HG02623 (cell line): Measurements from ENCODE around the gene KCMF1.

Experiments used
- ATAC-seq: cut with Tn5 transposase; IDR thresholded peaks from one replicate; pipeline ENCODE4 v1.9.1; 2021; ENCODE audit warnings: moderate library complexity; ENCODE audit not compliant: unreplicated experiment

Gene KCMF1

GRCh38 chr2:84980263-84980983 lies 9.5 kb downstream of the KCMF1 start:
- ATAC-seq, result no peak

GRCh38 chr2:84986018-84986417 lies 15.1 kb downstream of the KCMF1 start:
- ATAC-seq, result no peak

DNA sequence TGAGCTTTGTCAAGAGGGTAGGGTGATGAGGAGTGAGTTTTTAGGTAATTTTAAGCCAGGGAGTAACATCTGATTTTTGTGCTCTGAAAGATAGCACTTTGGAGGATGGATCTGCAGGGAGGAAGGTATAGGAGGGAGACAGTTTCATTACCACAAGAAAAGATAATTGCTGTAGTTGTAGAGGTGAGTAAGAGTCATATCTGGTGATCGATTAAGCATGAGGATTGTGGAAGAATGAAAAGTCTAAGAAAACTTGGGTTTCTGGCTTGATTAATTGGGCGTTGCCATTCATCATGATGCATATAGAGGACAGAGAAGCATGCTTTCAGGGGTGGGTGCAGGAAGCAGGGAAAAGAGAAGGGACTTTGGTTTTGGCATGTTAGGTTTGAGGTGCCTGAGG lies 18.5 kb downstream of the KCMF1 start:
- no peak for ATAC-seq

DNA sequence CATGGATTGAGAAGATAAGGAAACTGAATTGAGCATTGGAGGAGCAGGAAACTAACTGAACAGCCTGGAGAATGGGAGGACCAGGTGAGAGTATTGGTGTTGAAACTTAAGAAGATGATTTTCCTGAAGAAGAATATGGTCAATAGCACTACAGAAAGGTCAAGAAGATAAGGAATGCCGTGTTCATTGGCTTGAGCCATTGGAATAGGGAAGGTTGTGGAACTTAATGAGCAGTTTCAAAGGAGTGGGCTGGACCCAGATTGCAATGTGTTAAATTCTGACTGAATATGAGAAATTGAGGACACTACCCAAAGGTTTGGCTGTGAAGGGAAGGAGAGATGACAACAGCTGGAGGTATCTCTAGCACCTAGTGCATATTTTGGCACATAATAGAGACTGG lies 19.0 kb downstream of the KCMF1 start:
- ATAC-seq, result no peak

DNA sequence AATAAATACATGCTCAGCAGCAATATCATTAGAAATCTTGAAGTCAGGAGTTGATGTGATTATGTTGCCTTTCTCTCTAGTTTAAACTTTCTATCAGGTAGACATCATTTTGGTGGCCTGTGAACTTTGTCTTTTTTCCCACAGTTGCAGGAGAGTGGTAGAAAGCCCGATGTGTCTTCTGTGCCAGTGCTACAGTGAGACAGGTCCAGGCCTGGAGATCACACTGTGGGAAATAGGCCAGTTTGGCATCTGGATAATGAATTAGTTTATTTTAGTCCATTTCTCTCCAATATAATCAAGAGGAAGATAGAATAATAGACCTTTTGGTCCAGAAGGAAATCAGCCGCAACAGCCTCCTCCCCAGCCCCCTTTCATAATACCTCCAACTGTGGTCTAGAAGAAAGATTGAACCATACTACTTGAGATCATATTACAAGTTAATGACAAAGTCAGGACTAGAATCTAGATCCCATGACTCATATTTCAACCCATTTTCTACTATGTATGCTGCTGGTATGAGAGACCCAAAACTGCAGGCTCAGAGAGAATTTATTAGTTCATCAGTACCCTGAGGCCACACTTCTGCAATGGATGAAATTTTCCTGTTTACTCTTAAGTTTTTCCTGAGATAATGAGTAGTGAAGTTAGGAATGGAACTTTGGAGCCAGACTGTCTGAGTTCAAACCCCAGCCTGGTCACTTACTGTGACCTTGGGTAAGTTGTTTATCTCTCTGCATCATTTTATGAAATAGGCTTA lies 20.6 kb downstream of the KCMF1 start:
- ATAC-seq, result no peak

DNA sequence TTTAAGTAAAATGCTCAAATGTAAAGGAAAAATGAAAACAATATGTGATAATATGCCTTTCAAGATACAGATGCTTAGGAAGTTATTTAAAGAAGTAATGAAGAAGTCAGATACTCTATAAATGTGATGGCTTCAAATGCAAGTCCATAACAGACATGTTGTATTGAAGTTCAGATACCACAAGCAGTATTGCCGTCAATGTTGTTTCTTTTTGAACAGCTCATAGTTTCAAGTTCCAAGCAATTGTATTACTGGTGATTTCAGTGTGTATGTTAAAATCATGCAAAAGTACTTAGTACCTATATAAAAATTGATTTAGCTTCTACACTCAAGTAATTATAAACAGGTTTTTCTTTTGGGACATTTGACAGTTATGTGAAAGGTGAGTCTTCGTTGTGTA lies 24.9 kb downstream of the KCMF1 start:
- no peak for ATAC-seq

DNA sequence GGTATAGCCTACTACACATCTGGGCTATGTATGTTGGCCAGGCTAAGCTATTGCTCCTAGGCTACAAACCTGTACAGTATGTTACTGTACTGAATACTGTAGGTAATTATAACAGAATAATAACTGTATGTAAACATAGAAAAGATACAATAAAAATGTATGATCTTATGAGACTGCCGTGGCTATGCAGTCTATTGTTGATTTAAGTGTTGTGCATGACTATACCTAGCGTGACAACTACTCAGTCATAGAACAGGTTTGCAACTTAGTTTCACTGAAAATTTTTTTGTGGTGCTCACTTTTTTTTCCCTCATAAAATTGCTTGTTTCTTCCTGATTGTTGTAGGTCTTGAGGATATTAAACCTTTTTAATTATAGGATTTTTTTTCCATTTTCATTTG lies 25.9 kb downstream of the KCMF1 start:
- no peak for ATAC-seq

- no peak for ATAC-seq
These were observed 28.6 kb downstream of the KCMF1 start for GRCh38 chr2:84999553-84999955.

DNA sequence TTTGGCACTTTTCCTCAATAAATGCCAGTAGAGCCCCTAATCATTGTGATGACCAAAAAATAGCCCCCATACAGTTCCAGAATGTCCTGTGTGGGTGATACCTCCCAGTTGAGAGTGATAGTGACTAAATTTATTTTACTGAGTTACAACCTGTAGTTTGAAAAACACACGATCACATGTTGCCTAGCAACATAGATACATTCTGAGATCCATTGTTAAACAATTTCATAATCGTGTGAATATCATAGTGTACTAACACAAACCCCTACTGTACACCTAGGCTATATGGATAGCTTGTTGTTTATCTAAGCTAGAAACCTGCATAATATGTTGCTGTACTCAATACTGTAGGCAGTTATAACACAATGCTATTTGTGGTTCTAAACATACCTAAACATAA lies 30.6 kb downstream of the KCMF1 start:
- ATAC-seq, result no peak

- no peak for ATAC-seq
These were observed 31.6 kb downstream of the KCMF1 start for GRCh38 chr2:85002534-85002933.

GRCh38 chr2:85008252-85008651 lies 37.3 kb downstream of the KCMF1 start:
- ATAC-seq, result no peak

DNA sequence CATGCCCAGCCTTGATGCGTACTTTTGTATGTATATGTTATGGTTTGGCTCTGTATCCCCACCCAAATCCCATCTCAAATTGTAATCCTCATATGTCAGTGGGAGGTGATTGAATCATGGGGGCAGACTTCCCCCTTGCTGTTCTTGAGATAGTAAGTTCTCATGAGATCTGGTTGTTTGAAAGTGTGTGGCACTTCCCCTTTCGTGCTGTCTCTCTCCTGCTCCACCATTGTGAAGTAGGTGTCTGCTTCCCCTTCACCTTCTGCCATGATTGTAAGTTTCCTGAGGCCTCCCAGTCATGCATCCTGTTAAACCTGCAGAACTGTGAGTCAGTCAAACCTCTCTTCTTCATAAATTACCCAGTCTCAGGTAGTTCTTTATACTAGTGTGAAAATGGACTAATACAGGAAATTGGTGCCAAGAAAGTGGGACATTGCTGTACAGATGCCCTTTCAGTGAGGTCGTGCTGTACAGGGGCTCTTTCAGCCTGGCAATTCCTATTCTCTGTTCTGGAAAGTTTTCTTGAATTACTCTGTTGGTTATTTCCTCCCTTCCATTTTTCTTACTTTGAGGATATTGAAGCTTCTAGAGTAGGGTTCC lies 38.2 kb downstream of the KCMF1 start:
- no peak for ATAC-seq

DNA sequence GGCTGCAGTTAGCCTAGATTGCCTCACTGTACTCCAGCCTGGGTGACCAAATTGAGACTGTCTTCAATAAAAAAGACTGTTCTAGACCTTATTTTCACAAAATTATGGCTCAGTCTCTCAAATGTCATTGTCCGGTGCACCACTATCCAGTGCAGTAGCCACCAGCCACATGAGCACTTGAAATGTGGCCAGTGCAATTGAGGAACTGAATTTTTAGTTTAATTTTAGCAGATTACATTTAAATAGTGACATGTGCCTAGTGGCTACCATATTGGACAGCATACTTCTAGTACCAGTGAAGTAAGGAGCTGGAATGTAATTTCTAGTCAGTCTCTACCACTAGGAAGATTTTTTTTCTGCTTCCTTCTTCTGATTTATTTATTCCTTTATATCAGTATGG lies 39.4 kb downstream of the KCMF1 start:
- ATAC-seq, result no peak

- no peak for ATAC-seq
These were observed 40.1 kb downstream of the KCMF1 start for GRCh38 chr2:85011098-85011497.

DNA sequence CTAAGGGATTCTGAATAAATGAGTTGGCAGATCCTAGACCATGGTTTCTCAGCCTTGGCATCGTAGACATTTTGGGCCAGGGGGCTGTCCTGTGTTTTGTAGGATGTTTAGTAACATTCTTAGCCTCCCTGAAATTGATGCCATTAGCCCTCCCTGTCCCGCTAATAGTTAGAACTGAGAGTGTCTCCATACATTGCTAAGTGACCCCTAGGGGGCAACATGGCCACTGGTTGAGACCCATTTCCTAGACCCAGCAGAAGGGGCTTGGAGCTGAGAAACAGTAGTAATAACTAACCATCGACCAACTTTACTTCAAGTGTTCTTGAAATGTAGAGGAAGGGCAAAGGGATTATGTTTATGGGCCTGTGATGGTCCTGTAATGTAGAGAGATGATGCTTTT lies 40.8 kb downstream of the KCMF1 start:
- ATAC-seq, result no peak

DNA sequence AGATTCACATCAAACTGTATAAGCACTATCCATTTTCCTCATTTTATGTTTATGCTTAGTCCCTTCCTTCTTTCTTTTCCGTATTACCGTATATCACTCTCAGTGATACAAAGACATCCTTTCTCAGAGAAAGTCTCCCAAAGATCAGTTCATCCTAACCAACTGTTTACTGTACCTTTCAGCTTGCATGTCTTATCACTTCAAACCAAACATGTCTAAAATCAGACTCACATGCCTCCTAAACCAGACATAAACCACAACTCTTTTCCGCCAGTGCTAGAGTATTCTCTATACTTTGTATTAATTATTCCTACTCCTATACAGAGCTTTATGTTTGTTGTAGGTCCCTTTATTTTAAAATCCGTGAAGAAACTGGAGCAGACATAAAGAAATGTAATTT lies 41.5 kb downstream of the KCMF1 start:
- ATAC-seq, result no peak

DNA sequence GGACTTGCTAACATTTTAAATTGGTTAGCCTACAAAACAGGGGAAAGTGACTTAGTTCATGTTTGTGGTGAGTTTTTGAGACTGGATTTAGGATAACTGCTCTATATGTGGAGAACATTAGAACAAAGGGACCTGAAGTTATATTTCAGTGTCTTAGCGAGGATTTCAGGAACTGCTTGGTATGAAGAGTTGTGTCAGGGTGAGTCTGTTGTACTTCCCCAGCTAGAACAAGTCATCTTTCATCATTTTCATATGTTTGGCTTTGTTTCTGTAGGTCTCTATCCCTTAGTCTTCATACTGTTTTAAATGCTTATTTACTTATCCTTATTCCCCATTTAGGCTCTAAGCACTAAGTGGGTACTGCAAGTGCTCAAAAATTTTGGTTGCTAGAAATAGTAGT lies 41.9 kb downstream of the KCMF1 start:
- no peak for ATAC-seq

DNA sequence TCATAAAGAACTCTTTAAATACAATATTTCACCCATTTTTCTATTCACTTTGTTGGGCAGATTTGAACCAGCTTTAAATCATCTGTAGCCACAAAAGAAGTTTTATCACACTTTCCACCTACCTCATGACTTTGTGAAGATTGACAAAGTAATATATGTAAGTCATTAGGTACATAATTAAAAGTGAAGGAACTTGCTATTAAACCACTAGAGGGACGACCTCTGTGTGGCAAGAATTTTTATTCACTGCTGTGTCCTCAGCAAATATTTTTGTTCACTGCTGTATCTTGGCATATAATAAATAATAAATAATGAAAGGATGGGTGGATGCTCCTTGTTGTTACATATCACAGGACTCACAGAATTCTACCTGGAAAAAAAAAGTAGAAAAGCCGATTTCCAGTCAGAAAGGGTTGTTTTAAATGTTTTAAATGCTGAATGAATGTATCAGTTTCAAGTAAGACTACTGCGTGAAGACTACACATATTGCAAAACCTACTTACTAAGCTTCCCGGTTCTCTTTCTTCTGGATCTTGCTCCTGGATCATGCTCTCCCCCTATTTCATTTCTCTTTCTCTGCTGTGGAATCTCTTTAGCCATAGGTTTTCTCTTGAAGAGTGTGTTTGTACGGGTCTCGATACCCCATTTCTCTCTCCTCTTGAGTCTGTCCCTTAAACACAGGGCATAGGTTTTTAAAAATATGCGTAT lies 44.8 kb downstream of the KCMF1 start:
- no peak for ATAC-seq

- no peak for ATAC-seq
These were observed 45.5 kb downstream of the KCMF1 start for GRCh38 chr2:85016446-85016845.

DNA sequence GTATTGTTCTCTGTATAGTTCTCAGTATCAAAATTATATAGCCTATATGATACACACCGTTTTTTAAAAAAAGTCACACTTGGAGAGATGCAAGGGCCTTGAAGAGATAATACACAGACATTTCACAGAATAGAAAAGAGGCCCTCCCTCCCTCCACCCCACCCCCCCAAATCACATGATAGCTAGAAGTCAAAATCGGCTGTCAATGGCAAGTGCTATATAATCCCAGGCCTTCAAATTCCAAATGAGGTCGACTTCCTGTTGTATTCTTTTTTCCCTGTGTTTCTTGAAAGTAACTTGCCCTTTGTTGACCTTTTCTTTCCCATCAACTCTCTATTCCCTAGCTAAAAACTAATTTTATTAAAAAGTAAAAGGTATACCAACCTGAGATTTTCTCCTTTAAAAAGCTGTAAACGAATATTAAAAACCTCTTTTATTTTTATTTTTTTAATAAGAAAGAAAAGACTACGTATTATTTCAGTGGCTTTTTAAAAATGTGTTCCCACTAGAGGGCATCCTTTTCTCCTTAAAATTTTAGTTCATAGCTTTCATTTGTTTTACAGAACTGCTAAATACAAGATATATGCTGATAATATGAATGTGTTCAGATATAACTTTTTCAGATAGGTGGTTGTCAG lies 46.6 kb downstream of the KCMF1 start:
- no peak for ATAC-seq

DNA sequence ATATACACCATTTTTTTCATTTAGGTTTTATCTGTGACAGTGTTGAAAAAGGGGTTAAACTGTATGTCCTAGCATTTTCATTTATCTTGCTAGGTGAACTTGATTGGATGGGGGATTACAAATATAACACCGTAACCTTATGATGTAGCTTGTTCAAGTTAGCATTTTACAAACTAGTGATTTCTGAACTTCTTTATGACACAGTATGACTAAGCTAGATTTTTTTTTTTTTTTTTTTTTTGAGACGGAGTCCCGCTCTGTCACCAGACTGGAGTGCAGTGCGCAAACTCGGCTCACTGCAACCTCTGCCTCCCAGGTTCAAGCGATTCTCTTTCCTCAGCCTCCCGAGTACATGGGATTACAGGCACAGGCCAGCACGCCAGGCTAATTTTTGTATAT lies 47.1 kb downstream of the KCMF1 start:
- ATAC-seq, result no peak
